ENCODE data around the gene GOLT1A.
A peak's percentile ranks its signal among the peaks of the same experiment; 100 is the strongest.

GOLT1A gene

GRCh38 chr1:204196068-204196795 is 17.6 kb downstream of the GOLT1A start, which contains the start of gene KISS1:
KISS1 (minus strand) TSS chr1:204196491; CDS start chr1:204192876, 3,615 bp downstream.
- Histone ChIP-seq H3K4me3 (no peak within 1 kb of the TSS), H3K27ac (peak within 1 kb of the TSS in 1 of 21 experiments; percentile 25)

- H3K4me3 ChIP-seq, result no peak overlapping the region
- H3K27ac ChIP-seq, result no peak overlapping the region
Measured at GRCh38 chr1:204194771-204195170, 19.0 kb downstream of the GOLT1A start.

- Histone ChIP-seq H3K27ac (no peak overlapping the region), H3K4me3 (no peak overlapping the region)
Measured at GRCh38 chr1:204194080-204194479, 19.7 kb downstream of the GOLT1A start.

- Histone ChIP-seq H3K27ac (no peak overlapping the region), H3K4me3 (no peak overlapping the region)
Measured at GRCh38 chr1:204192589-204193352, 21.0 kb downstream of the GOLT1A start.

GRCh38 chr1:204192046-204192445 is 21.7 kb downstream of the GOLT1A start:
- H3K27ac ChIP-seq, result peak overlapping the region in 1 of 21 experiments; percentile 26
- H3K4me3 ChIP-seq, result no peak overlapping the region

GRCh38 chr1:204191456-204191855 is 22.3 kb downstream of the GOLT1A start:
- H3K27ac ChIP-seq, result peak overlapping the region in 1 of 21 experiments; percentile 26
- H3K4me3 ChIP-seq, result no peak overlapping the region

GRCh38 chr1:204190212-204191211 is 23.3 kb downstream of the GOLT1A start:
- H3K4me3 ChIP-seq, result peak overlapping the region in 1 of 7 experiments; percentile 28
- H3K27ac ChIP-seq, result peak overlapping the region in 2 of 21 experiments; percentile 58 to 66

GRCh38 chr1:204188959-204189639 is 24.7 kb downstream of the GOLT1A start:
- H3K27ac ChIP-seq, result no peak overlapping the region
- no peak overlapping the region for H3K4me3 ChIP-seq

- Histone ChIP-seq H3K27ac (no peak overlapping the region), H3K4me3 (no peak overlapping the region)
Measured at GRCh38 chr1:204186597-204186996, 27.2 kb downstream of the GOLT1A start.

GRCh38 chr1:204181116-204181515 is 32.7 kb downstream of the GOLT1A start:
- H3K4me3 ChIP-seq, result no peak overlapping the region

GRCh38 chr1:204180133-204180532 is 33.7 kb downstream of the GOLT1A start:
- Histone ChIP-seq H3K27ac (no peak overlapping the region), H3K4me3 (no peak overlapping the region)

More at GRCh38 chr1:204181116-204181515, 32.7 kb downstream of the GOLT1A start:
- H3K27ac ChIP-seq, result no peak overlapping the region

- Histone ChIP-seq H3K4me3 (no peak overlapping the region), H3K27ac (no peak overlapping the region)
Measured at GRCh38 chr1:204178487-204179281, 35.1 kb downstream of the GOLT1A start.

GRCh38 chr1:204177133-204177532 is 36.7 kb downstream of the GOLT1A start:
- no peak overlapping the region for H3K4me3 ChIP-seq
- no peak overlapping the region for H3K27ac ChIP-seq

- no peak overlapping the region for H3K4me3 ChIP-seq
- no peak overlapping the region for H3K27ac ChIP-seq
Measured at GRCh38 chr1:204176049-204176448, 37.7 kb downstream of the GOLT1A start.

- no peak overlapping the region for H3K27ac ChIP-seq
- H3K4me3 ChIP-seq, result no peak overlapping the region
Measured at GRCh38 chr1:204174958-204175357, 38.8 kb downstream of the GOLT1A start.

GRCh38 chr1:204172404-204173029 is 41.3 kb downstream of the GOLT1A start:
- Histone ChIP-seq H3K27ac (no peak overlapping the region), H3K4me3 (no peak overlapping the region)

- Histone ChIP-seq H3K27ac (no peak overlapping the region), H3K4me3 (no peak overlapping the region)
Measured at GRCh38 chr1:204171751-204172178, 42.0 kb downstream of the GOLT1A start.
